HEK293 (cell line): ENCODE results near the gene NRG2.
A peak's percentile ranks its signal among the peaks of the same experiment; 100 is the strongest.

ENCODE experiments used
- CTCF ChIA-PET: fragments of 350-600 bp; formaldehyde crosslinking; extraction: SDS; loops from one replicate; lab custom pipeline; 2021; ENCODE audit warnings: antibody characterized with exemption; lab: Yijun Ruan, JAX
- POLR2A ChIA-PET: fragments of 300-600 bp; formaldehyde crosslinking; extraction: SDS; loops from one replicate; lab custom pipeline; 2020; ENCODE audit warnings: antibody characterized with exemption, inconsistent platforms; lab: Yijun Ruan, JAX
- H3K27ac ChIP-seq: fragments of 200-500 bp; sonication (Bioruptor generic); 2 replicates; pipeline ENCODE4 v1.5.1; 2014; ENCODE audit warnings: low read depth, low read length, control low read depth, inconsistent platforms; ENCODE audit errors: extremely low read depth
- H3K36me3 ChIP-seq, 2 experiments: fragments of 200-500 bp in 1 of 2; sonication (Bioruptor generic) in 1 of 2; 1 replicate in 1 of 2; 2 replicates in 1 of 2; pipeline ENCODE4 v1.5.1; 2014 to 2017; ENCODE audit warnings: inconsistent platforms in 2 of 2, low read length in 2 of 2; ENCODE audit not compliant: control insufficient read depth in 2 of 2, insufficient read depth in 1 of 2
- H3K4me1 ChIP-seq: fragments of 200-500 bp; sonication (Bioruptor generic); 2 replicates; pipeline ENCODE4 v1.5.1; 2014; ENCODE audit warnings: mild to moderate bottlenecking, low read length, inconsistent platforms; ENCODE audit not compliant: control insufficient read depth, insufficient read depth
- H3K4me3 ChIP-seq: 2 replicates; pipeline ENCODE4 v1.5.1; 2011; ENCODE audit warnings: low read depth, mild to moderate bottlenecking, control low read depth, low read length, moderate library complexity
- H3K9me3 ChIP-seq: fragments of 200-500 bp; sonication (Bioruptor generic); 2 replicates; pipeline ENCODE4 v1.5.1; 2014; ENCODE audit warnings: low read depth, low read length, inconsistent platforms; ENCODE audit not compliant: control insufficient read depth, insufficient read depth
- BCL11B ChIP-seq: fragments of 450-650 bp; formaldehyde crosslinking; IDR thresholded peaks from 2 replicates; pipeline ENCODE4 v1.5.1; 2016; ENCODE audit warnings: low read depth, missing biosample characterization, missing genetic modification characterization
- GLIS1 ChIP-seq: fragments of 450-650 bp; formaldehyde crosslinking; IDR thresholded peaks from 2 replicates; pipeline ENCODE4 v1.5.1; 2016; ENCODE audit warnings: missing biosample characterization, missing genetic modification characterization
- ZBTB17 ChIP-seq: fragments of 450-650 bp; formaldehyde crosslinking; IDR thresholded peaks from 2 replicates; pipeline ENCODE4 v1.5.1; 2016; ENCODE audit warnings: missing biosample characterization, missing genetic modification characterization
- ZFHX2 ChIP-seq: fragments of 450-650 bp; formaldehyde crosslinking; conservative IDR thresholded peaks from 2 replicates; pipeline ENCODE4 v1.5.1; 2016; ENCODE audit warnings: missing biosample characterization, missing genetic modification characterization
- ZFP3 ChIP-seq: fragments of 450-650 bp; formaldehyde crosslinking; IDR thresholded peaks from 2 replicates; pipeline ENCODE4 v1.5.1; 2016; ENCODE audit warnings: low read depth, missing biosample characterization, missing genetic modification characterization
- ZNF138 ChIP-seq: fragments of 450-650 bp; formaldehyde crosslinking; IDR thresholded peaks from 2 replicates; pipeline ENCODE4 v1.5.1; 2016; ENCODE audit warnings: missing biosample characterization, missing genetic modification characterization, borderline replicate concordance
- ZNF184 ChIP-seq: fragments of 450-650 bp; IDR thresholded peaks from 2 replicates; pipeline ENCODE4 v1.5.1; 2018; ENCODE audit warnings: missing biosample characterization, mild to moderate bottlenecking, missing genetic modification characterization
- ZNF350 ChIP-seq: fragments of 450-650 bp; formaldehyde crosslinking; IDR thresholded peaks from 2 replicates; pipeline ENCODE4 v1.5.0; 2017; ENCODE audit warnings: missing biosample characterization, mild to moderate bottlenecking, missing genetic modification characterization
- ZNF654 ChIP-seq: fragments of 450-650 bp; formaldehyde crosslinking; IDR thresholded peaks from 2 replicates; pipeline ENCODE4 v1.5.1; 2016; ENCODE audit warnings: low read depth, missing biosample characterization, missing genetic modification characterization
- ZNF670 ChIP-seq: fragments of 450-650 bp; formaldehyde crosslinking; IDR thresholded peaks from 2 replicates; pipeline ENCODE4 v1.5.1; 2016; ENCODE audit warnings: missing biosample characterization, missing genetic modification characterization, low read depth
- ZNF701 ChIP-seq: fragments of 450-650 bp; formaldehyde crosslinking; IDR thresholded peaks from 2 replicates; pipeline ENCODE4 v1.5.1; 2016; ENCODE audit warnings: missing biosample characterization, missing genetic modification characterization
- ZNF777 ChIP-seq: fragments of 450-650 bp; formaldehyde crosslinking; IDR thresholded peaks from 2 replicates; pipeline ENCODE4 v1.5.1; 2017; ENCODE audit warnings: missing biosample characterization, missing genetic modification characterization, borderline replicate concordance
- TF ChIP-seq, protein P1 (sequence below): fragments of 450-650 bp; formaldehyde crosslinking; IDR thresholded peaks from 2 replicates; pipeline ENCODE4 v1.5.1; 2016; ENCODE audit warnings: missing biosample characterization, missing genetic modification characterization
- TF ChIP-seq, protein P2 (sequence below): fragments of 450-650 bp; formaldehyde crosslinking; IDR thresholded peaks from 2 replicates; pipeline ENCODE4 v1.5.1; 2016; ENCODE audit warnings: missing biosample characterization, missing genetic modification characterization

The NRG2 gene

DNA sequence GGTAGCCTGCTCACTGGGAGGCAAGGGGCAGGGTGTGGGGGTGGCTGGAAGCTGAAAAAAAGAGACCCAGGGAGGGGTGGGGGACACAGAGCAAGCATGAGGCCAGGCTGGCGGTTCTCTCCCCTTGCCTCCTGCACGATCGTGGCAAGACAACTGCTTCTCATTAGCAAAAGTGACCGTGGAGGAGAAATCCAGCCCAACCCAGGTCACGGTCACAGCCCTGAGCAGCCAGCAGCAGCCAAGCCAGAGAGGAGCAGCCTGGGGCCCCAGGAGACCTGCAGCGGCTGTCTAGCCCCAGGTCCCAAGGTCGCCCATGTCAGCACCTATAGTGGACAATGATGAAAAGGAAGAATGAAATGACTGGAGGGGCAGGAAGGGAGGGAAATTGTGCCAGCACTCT is 89.1 kb downstream of the NRG2 start (continued):
- TF ChIP-seq ZBTB17 (tag by site-specific recombination) (no peak), ZNF350 (tag by site-specific recombination) (no peak), ZFP3 (tag by site-specific recombination) (no peak)
- TF ChIP-seq, protein P1, sequence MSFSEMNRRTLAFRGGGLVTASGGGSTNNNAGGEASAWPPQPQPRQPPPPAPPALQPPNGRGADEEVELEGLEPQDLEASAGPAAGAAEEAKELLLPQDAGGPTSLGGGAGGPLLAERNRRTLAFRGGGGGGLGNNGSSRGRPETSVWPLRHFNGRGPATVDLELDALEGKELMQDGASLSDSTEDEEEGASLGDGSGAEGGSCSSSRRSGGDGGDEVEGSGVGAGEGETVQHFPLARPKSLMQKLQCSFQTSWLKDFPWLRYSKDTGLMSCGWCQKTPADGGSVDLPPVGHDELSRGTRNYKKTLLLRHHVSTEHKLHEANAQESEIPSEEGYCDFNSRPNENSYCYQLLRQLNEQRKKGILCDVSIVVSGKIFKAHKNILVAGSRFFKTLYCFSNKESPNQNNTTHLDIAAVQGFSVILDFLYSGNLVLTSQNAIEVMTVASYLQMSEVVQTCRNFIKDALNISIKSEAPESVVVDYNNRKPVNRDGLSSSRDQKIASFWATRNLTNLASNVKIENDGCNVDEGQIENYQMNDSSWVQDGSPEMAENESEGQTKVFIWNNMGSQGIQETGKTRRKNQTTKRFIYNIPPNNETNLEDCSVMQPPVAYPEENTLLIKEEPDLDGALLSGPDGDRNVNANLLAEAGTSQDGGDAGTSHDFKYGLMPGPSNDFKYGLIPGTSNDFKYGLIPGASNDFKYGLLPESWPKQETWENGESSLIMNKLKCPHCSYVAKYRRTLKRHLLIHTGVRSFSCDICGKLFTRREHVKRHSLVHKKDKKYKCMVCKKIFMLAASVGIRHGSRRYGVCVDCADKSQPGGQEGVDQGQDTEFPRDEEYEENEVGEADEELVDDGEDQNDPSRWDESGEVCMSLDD (tag by site-specific recombination): no peak

DNA sequence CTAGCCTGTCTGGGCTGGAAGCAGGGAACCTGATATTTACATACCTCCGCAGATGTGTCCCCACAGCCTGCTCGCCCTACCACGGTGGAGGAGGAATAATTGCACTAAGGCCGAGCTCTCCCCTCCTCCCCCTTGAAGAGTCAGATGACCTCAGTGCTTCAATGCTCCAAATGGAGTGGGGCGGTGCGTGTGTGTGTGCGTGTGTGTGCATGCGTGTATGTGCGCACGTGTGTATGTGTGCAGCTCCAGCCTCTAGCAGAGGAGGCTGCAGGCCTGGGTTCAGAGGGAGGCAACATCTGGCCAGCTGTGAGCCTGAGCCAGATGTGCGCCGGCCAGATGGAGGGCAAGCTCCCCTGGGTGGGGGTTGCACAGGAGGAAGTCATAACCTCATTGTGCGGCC is 90.5 kb downstream of the NRG2 start:
- Histone ChIP-seq H3K36me3 (no peaks in the 10 kb centered on the region), H3K27ac (no peak overlapping the region), H3K4me1 (peaks cover 10% of the 10 kb centered on the region), H3K4me3 (no peak overlapping the region)
- CTCF ChIA-PET: interaction anchor here (0.7 to 1.8 kb wide), 2 partner anchors 17 to 149 kb away, joined by 4 read pairs; no protein-coding TSS in a partner anchor
- POLR2A ChIA-PET: no interaction called here
- TF ChIP-seq ZFHX2 (tag by site-specific recombination) (peak; percentile 44; the same call in 1 of the 2 replicates), ZNF777 (no peak), ZNF701 (no peak)
- TF ChIP-seq, all 188 proteins: peak for 1
- no peaks in the 10 kb centered on the region for H3K9me3 ChIP-seq

DNA sequence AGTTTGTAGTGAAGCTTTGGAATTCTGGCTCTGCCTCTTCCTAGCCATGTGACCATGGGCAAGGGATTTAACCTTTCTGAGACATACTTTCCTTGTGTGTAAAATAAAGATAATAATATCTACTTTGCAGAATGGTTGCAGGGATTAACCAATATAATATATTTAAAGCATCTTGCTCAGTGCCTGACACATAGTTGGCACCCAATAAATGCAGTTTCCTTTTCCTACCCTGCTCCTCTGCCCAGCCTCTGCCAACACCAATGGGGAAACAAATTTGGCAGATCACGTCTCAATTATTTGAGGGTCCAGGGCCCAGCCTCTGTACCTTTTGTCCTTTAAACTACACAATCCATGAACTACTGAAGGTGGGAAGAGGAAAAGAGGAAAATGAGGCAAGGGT is 91.1 kb downstream of the NRG2 start:
- TF ChIP-seq ZNF138 (no peak), BCL11B (tag by site-specific recombination) (no peak), ZNF670 (tag by site-specific recombination) (no peak), ZNF654 (tag by site-specific recombination) (no peak)
- TF ChIP-seq, protein P2, sequence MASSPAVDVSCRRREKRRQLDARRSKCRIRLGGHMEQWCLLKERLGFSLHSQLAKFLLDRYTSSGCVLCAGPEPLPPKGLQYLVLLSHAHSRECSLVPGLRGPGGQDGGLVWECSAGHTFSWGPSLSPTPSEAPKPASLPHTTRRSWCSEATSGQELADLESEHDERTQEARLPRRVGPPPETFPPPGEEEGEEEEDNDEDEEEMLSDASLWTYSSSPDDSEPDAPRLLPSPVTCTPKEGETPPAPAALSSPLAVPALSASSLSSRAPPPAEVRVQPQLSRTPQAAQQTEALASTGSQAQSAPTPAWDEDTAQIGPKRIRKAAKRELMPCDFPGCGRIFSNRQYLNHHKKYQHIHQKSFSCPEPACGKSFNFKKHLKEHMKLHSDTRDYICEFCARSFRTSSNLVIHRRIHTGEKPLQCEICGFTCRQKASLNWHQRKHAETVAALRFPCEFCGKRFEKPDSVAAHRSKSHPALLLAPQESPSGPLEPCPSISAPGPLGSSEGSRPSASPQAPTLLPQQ: no peak
- no peaks in the 10 kb centered on the region for H3K36me3 ChIP-seq
- H3K27ac ChIP-seq: no peak overlapping the region
- H3K4me3 ChIP-seq: no peak overlapping the region
- ChIA-PET POLR2A (no interaction called here), CTCF (interaction anchor here (0.7 to 4.7 kb wide), 2 partner anchors 16 to 148 kb away, joined by 4 to 34 read pairs; no protein-coding TSS in a partner anchor)
- H3K4me1 ChIP-seq: peaks cover 10% of the 10 kb centered on the region
- H3K9me3 ChIP-seq: no peaks in the 10 kb centered on the region

DNA sequence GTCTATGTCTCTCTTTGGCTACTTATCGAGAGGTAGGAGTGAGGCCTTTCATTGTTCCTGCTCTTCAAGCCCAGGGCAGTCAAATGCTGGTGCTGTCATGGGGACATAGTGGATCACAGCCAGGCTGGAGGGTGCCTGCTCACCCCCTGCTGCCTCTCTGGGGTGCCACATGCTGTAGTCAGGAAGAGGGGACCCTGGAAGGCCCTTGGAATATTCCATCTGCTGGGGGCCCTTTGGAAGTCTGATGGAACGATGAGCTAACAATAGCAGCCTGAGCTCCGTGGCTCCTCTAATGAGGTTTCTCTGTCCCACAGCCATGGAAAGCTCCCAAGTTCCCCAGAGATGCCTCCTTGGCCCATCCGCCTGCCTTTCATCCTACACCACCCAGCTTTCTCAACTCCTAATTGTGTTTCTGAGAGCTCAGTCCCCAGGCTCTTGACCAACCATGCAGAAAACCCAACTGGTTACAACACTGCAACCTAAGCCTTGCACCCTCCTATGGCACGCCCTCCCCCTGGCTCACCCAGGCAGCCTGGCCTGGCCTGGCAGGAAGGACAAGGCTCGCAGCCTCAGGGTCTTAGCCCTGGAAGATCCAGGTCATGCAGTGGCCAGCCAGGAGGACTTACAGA is 91.7 kb downstream of the NRG2 start:
- ChIA-PET CTCF (interaction anchor here (1.0 to 4.7 kb wide), 3 partner anchors 10 to 163 kb away, joined by 3 to 34 read pairs (median 3); no protein-coding TSS in a partner anchor), POLR2A (no interaction called here)
- Histone ChIP-seq H3K9me3 (no peaks in the 10 kb centered on the region), H3K4me3 (no peak overlapping the region), H3K36me3 (no peaks in the 10 kb centered on the region), H3K4me1 (peaks cover 10% of the 10 kb centered on the region), H3K27ac (no peak overlapping the region)
- TF ChIP-seq GLIS1 (tag by site-specific recombination) (peak; percentile 61), ZNF184 (no peak)
